Spleen (tissue), 11 donors: ENCODE results near the gene GRAMD2A. TPM values are rescaled to one million over a fixed set of nuclear protein-coding genes. Genes with fewer than 3 reads are reported as not detected.

Experiments
- DNase-seq: peaks from one replicate; pipeline ENCODE4 v3.0.0-alpha.2; 2020
- H3K27ac ChIP-seq, 8 donors: fragments of 200-600 bp; sonication (generic) in 7 of 8; 1 replicate in 4 of 8; 2 replicates in 4 of 8; pipeline versions ENCODE4 v1.5.0 to v1.8.0; 2016 to 2021; ENCODE audit warnings: inconsistent platforms in 4 of 8, mild to moderate bottlenecking in 4 of 8, moderate library complexity in 1 of 8
- H3K27me3 ChIP-seq, 7 donors: fragments of 200-600 bp; sonication (generic) in 6 of 7; replicated peaks in 1 of 7; 1 replicate in 4 of 7; 2 replicates in 3 of 7; pipeline versions ENCODE4 v1.5.0 to v1.8.0; 2016 to 2021; ENCODE audit warnings: inconsistent platforms in 3 of 7, mild to moderate bottlenecking in 1 of 7
- H3K36me3 ChIP-seq, 6 donors: fragments of 200-600 bp; sonication (generic) in 5 of 6; 1 replicate in 4 of 6; 2 replicates in 2 of 6; pipeline versions ENCODE4 v1.5.0 to v1.8.0; 2016 to 2021; ENCODE audit warnings: inconsistent platforms in 2 of 6
- H3K4me1 ChIP-seq, 6 donors: fragments of 200-600 bp; sonication (generic) in 5 of 6; 1 replicate in 3 of 6; 2 replicates in 3 of 6; pipeline versions ENCODE4 v1.5.0 to v1.8.0; 2016 to 2021; ENCODE audit warnings: inconsistent platforms in 3 of 6
- H3K4me3 ChIP-seq, 8 donors: fragments of 200-600 bp; sonication (generic) in 7 of 8; 1 replicate in 4 of 8; 2 replicates in 4 of 8; pipeline versions ENCODE4 v1.5.0 to v1.8.0; 2016 to 2021; ENCODE audit warnings: inconsistent platforms in 4 of 8, mild to moderate bottlenecking in 4 of 8, moderate library complexity in 2 of 8
- H3K9me3 ChIP-seq, 8 donors: fragments of 200-600 bp; sonication (generic) in 7 of 8; 1 replicate in 4 of 8; 2 replicates in 4 of 8; pipeline versions ENCODE4 v1.5.0 to v1.8.0; 2016 to 2021; ENCODE audit warnings: inconsistent platforms in 4 of 8
- CTCF ChIP-seq, 11 experiments: fragments of 200-600 bp in 7 of 11; fragments of 450-650 bp in 4 of 11; sonication (generic) in 4 of 11; IDR thresholded peaks in 8 of 11; conservative IDR thresholded peaks in 3 of 11; 1 replicate in 7 of 11; 2 replicates in 4 of 11; pipeline versions ENCODE4 v1.4.0 to v1.8.0; 2016 to 2021; ENCODE audit warnings: antibody characterized with exemption in 11 of 11, inconsistent platforms in 4 of 11, mild to moderate bottlenecking in 1 of 11
- POLR2A ChIP-seq, 3 donors: fragments of 450-650 bp; IDR thresholded peaks; one replicate each; pipeline ENCODE4 v1.5.1; 2017; ENCODE audit warnings: antibody characterized with exemption in 3 of 3, mild to moderate bottlenecking in 1 of 3
- POLR2AphosphoS5 ChIP-seq, 3 donors: sonication (generic); formaldehyde crosslinking; IDR thresholded peaks; one replicate each; pipeline ENCODE4 v1.5.1; 2017; ENCODE audit warnings: antibody characterized with exemption in 3 of 3
- WGBS, 5 donors: extraction: QIAGEN DNeasy Blood & Tissue Kit in 3 of 5; methylation state at CpG; one replicate each; pipeline versions ENCODE4 v1.1.5 to v1.1.7; 2013 to 2018; 5-methylcytosine and 5-hydroxymethylcytosine counted together
- intact Hi-C: fragments of 100-400 bp; cut with DNase I; formaldehyde crosslinking; loops from one replicate; pipeline ENCODE4 v1.15.0; 2023; ENCODE audit warnings: low total_unique reads
- polyA plus RNA-seq, 3 donors: library from polyadenylated mRNA; stranded (reverse); fragments of 200-250 nt; gene quantifications; one replicate each; pipeline ENCODE4 v1.2.1, GENCODE V29; 2013
- total RNA-seq, 7 donors: library from RNA; depleted of rRNA in 3 of 7; stranded (reverse); fragments of >200 nt in 3 of 7; fragmentation: NEBNext Ultra II Directional in 4 of 7; extraction: Animal tissue kit (Norgen Biotek cat#: 25700) in 4 of 7; gene quantifications; one replicate each; pipeline versions ENCODE4 v1.1.0 to v1.2.1, GENCODE V29; 2016 to 2021
- donor health status: healthy with polysubstance abuse.
- donor health status: DM: no; HTN: no; CAD: no; lungs with moderate emphysema.
- donor health status: DM: no; HTN: no; CAD: no.
- donor health status: Bipolar disorder and iron deficiency.
- donor health status: healthy.
- donor health status: DM: no; HTN: no; CAD: no.
- donor health status: DM: yes; HTN: yes; CAD: no.

GRAMD2A gene
- total and polyA plus RNA-seq, 10 donors = 0.03 to 0.34 (median 0.09) TPM; not detected in 6

- WGBS, 5 donors = 18 to 42% (median 21%) methylated on average over 7 of the region's 7 CpGs
- DNase-seq = peak; percentile 54
- intact Hi-C loops = no loop called here
These were observed 29.3 kb downstream of the GRAMD2A start for GRCh38 chr15:72168131-72168807.

GRCh38 chr15:72167445-72167844, 30.1 kb downstream of the GRAMD2A start:
- WGBS, 5 donors = 67 to 82% (median 75%) methylated on average over 1 to 6 of the region's 6 CpGs
- intact Hi-C loops = no loop called here
- DNase-seq = peak; percentile 49
- Histone ChIP-seq H3K4me1 (no peaks in the 10 kb centered on the region), H3K27me3 (peaks cover 0 to 16% (median 0%) of the 10 kb centered on the region in 7 donors), H3K36me3 (no peaks in the 10 kb centered on the region), H3K27ac (no peak overlapping the region), H3K4me3 (no peak overlapping the region), H3K9me3 (no peaks in the 10 kb centered on the region)
- TF ChIP-seq POLR2AphosphoS5 (IDR thresholded peaks at IDR 0.05) (no peak), CTCF (IDR thresholded peaks at IDR 0.05 in 8 of 11, conservative IDR thresholded peaks at IDR 0.05 in 3 of 11) (no peak), POLR2A (IDR thresholded peaks at IDR 0.05) (no peak)

More at GRCh38 chr15:72168131-72168807, 29.3 kb downstream of the GRAMD2A start:
- H3K27me3 ChIP-seq = peaks cover 0 to 16% (median 0%) of the 10 kb centered on the region in 7 donors
- no peak overlapping the region for H3K27ac ChIP-seq
- H3K4me3 ChIP-seq = no peak overlapping the region
- H3K9me3 ChIP-seq = no peaks in the 10 kb centered on the region
- H3K4me1 ChIP-seq = no peaks in the 10 kb centered on the region
- TF ChIP-seq POLR2AphosphoS5 (IDR thresholded peaks at IDR 0.05) (no peak), CTCF (IDR thresholded peaks at IDR 0.05 in 8 of 11, conservative IDR thresholded peaks at IDR 0.05 in 3 of 11) (no peak), POLR2A (IDR thresholded peaks at IDR 0.05) (no peak)
- H3K36me3 ChIP-seq = no peaks in the 10 kb centered on the region

- WGBS, 5 donors = 73 to 92% (median 88%) methylated on average over 4 to 5 of the region's 5 CpGs
- peak; percentile 57 for DNase-seq
- Histone ChIP-seq H3K27me3 (peaks cover 0 to 16% (median 0%) of the 10 kb centered on the region in 7 donors), H3K4me3 (no peak overlapping the region), H3K27ac (no peak overlapping the region), H3K9me3 (no peaks in the 10 kb centered on the region), H3K36me3 (no peaks in the 10 kb centered on the region), H3K4me1 (no peaks in the 10 kb centered on the region)
- TF ChIP-seq CTCF (IDR thresholded peaks at IDR 0.05 in 8 of 11, conservative IDR thresholded peaks at IDR 0.05 in 3 of 11) (no peak), POLR2AphosphoS5 (IDR thresholded peaks at IDR 0.05) (no peak)
- intact Hi-C loops = no loop called here
These were observed 30.7 kb downstream of the GRAMD2A start for GRCh38 chr15:72166716-72167417.

GRCh38 chr15:72163719-72164118, 33.9 kb downstream of the GRAMD2A start:
- DNase-seq = no peak
- whole genome bisulfite sequencing, 5 donors = 77 to 95% (median 83%) methylated on average over 2 to 4 of the region's 4 CpGs
- no peaks in the 10 kb centered on the region for H3K9me3 ChIP-seq
- no peaks in the 10 kb centered on the region for H3K36me3 ChIP-seq
- intact Hi-C loops = no loop called here
- no peak overlapping the region for H3K27ac ChIP-seq
- no peaks in the 10 kb centered on the region for H3K4me1 ChIP-seq
- H3K4me3 ChIP-seq = no peak overlapping the region
- TF ChIP-seq CTCF (IDR thresholded peaks at IDR 0.05 in 8 of 11, conservative IDR thresholded peaks at IDR 0.05 in 3 of 11) (no peak), POLR2A (IDR thresholded peaks at IDR 0.05) (no peak), POLR2AphosphoS5 (IDR thresholded peaks at IDR 0.05) (no peak)
- H3K27me3 ChIP-seq = peaks cover 0 to 16% (median 0%) of the 10 kb centered on the region in 7 donors
